ENCODE data around the gene UBTF. TPM values are rescaled to one million over a fixed set of nuclear protein-coding genes. Genes with fewer than 3 reads are reported as not detected.

The UBTF gene
- total and polyA plus RNA-seq, 7 donors = 26.8 to 58.4 (median 48.3) TPM

- 58 to 79% methylated on average over 14 of the region's 14 CpGs for WGBS, 2 donors
- Histone ChIP-seq H3K4me3 (no peak overlapping the region), H3K4me1 (no peaks in the 10 kb centered on the region), H3K9me3 (no peaks in the 10 kb centered on the region), H3K27ac (no peak overlapping the region), H3K36me3 (no peaks in the 10 kb centered on the region), H3K27me3 (peaks cover 0 to 3% (median 0%) of the 10 kb centered on the region in 3 donors)
- intact Hi-C loops (cut with DNase I) = no loop called here
- TF ChIP-seq EP300 (IDR thresholded peaks at IDR 0.05) (no peak), POLR2A (IDR thresholded peaks at IDR 0.05) (no peak), CTCF (IDR thresholded peaks at IDR 0.05) (no peak), POLR2AphosphoS5 (IDR thresholded peaks at IDR 0.05) (no peak)
- DNase-seq = no peak
Observed at GRCh38 chr17:44253006-44253405, 33.5 kb upstream of the UBTF start.

DNA sequence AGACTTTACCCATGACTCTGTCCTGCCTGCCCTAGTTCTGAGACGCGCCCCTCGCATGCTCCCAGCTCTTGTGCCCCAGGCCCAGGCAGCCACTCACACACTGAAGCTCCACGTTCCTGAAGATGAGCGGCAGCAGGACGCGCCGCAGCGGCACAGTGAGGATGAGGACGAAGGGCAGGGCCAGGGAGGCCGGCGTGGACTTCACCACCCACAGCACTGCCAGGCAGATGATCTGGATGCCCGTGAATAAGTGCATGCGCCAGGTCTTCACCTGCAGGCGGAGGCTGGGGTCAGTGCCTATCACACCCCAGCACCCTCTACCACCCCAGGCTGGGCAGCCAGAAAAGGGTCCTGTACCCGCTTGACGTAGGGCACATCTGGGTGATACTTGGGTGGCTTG lies 31.6 kb upstream of the UBTF start:
- H3K36me3 ChIP-seq = no peaks in the 10 kb centered on the region
- H3K27me3 ChIP-seq = peaks cover 0 to 3% (median 0%) of the 10 kb centered on the region in 3 donors
- peaks cover 0 to 10% (median 0%) of the 10 kb centered on the region in 4 donors for H3K4me1 ChIP-seq
- WGBS, 2 donors = 92 to 95% methylated on average over 17 of the region's 17 CpGs
- DNase-seq = no peak
- H3K4me3 ChIP-seq = no peak overlapping the region
- H3K9me3 ChIP-seq = no peaks in the 10 kb centered on the region
- no peak overlapping the region for H3K27ac ChIP-seq
- intact Hi-C loops (cut with DNase I) = no loop called here
- TF ChIP-seq EP300 (IDR thresholded peaks at IDR 0.05) (no peak), POLR2AphosphoS5 (IDR thresholded peaks at IDR 0.05) (no peak), CTCF (IDR thresholded peaks at IDR 0.05) (no peak), POLR2A (IDR thresholded peaks at IDR 0.05) (no peak)

DNA sequence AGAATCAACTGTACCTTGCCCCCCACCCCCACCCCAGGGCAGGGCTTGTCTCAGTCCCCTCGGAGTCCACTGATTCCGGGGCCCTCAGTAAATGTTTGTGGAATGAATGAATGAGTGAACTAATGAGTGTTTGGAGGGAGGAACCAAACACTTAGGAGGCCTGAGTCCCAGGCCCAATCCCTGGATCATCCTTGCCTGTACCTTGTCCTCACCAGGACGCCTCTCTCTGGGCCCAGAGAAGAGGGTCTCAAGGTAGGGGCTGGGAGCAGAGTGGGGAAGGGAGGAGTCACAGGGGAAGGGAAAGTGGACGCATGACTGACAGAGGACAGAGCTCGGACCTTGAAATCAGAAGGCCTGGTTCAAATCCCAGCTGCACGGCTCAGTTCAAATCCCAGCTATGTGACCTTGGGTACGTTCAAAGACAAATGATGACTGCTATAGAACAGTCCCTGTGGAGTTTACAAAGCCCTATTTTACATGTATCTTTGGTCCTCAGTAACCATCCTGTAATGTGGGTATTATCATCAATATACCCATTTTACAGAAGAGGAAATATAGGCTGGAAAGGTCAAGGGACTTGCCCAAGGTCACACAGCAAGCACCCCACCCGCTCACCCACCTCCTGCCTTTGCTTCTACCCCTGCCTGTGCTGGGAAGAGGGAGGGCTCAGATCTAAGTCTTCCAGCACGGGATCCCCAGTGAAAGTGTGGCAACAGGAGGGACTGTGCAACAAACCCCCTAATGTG lies 30.2 kb upstream of the UBTF start:
- H3K36me3 ChIP-seq = no peaks in the 10 kb centered on the region

DNA sequence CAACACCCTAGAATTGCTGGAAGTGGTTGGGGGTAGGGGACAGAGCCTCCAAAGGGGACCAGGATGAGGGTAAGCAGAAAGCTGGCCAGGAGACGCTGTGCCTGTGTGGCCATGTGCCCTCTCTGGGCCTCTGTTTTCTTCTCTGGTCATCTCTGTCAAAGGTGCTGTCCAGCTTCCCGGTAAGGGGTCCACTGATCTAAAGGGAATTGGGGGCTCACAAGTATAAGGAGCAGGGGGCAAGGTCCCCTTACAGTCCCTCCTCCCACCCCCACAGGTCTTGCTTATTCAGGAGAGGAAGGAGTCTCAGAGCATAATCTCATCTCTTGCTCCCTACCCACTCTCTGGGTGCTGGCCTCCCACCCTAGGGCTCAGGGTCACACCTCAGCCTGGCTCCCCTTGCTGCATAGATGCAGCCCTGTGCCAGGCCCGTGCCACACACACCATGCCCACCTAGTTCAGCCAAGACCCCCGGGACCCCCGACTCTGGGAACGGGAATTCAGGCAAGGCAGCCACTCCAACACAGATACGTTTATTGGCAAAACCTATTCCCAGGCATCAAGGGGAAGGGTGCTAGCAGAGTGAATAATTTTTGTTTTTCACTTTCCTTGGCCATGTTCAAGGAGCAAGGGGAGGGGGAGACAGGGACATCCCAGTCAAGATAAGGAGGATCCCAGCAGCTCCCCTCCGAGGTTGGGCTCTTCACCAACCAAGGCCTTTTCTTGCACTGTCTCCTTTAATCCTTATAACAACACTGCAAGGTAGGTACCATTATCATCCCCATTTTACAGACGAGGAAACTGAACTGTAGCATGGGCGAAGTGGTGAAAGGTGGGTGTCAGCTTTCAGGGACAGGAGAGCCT lies 28.6 kb upstream of the UBTF start:
- H3K36me3 ChIP-seq = no peaks in the 10 kb centered on the region
- 89% methylated on average over 10 of the region's 10 CpGs for WGBS, 2 donors
- no peaks in the 10 kb centered on the region for H3K9me3 ChIP-seq
- no peak for DNase-seq
- TF ChIP-seq POLR2A (IDR thresholded peaks at IDR 0.05) (no peak), EP300 (IDR thresholded peaks at IDR 0.05) (no peak), POLR2AphosphoS5 (IDR thresholded peaks at IDR 0.05) (no peak), CTCF (IDR thresholded peaks at IDR 0.05) (no peak)
- peaks cover 0 to 10% (median 0%) of the 10 kb centered on the region in 4 donors for H3K4me1 ChIP-seq
- intact Hi-C loops (cut with DNase I) = no loop called here
- no peak overlapping the region for H3K27ac ChIP-seq
- no peaks in the 10 kb centered on the region for H3K27me3 ChIP-seq
- H3K4me3 ChIP-seq = no peak overlapping the region

More for the DNA sequence above, 30.2 kb upstream of the UBTF start:
- TF ChIP-seq CTCF (IDR thresholded peaks at IDR 0.05) (no peak), POLR2AphosphoS5 (IDR thresholded peaks at IDR 0.05) (no peak), POLR2A (IDR thresholded peaks at IDR 0.05) (no peak), EP300 (IDR thresholded peaks at IDR 0.05) (no peak)
- WGBS, 2 donors = 91 to 94% methylated on average over 9 of the region's 9 CpGs
- DNase-seq = no peak
- Histone ChIP-seq H3K4me3 (no peak overlapping the region), H3K4me1 (peaks cover 0 to 10% (median 0%) of the 10 kb centered on the region in 4 donors), H3K27me3 (no peaks in the 10 kb centered on the region), H3K9me3 (no peaks in the 10 kb centered on the region), H3K27ac (no peak overlapping the region)
- intact Hi-C loops (cut with DNase I) = no loop called here
